ENCODE data around the gene IL21R. TPM values are rescaled to one million over a fixed set of nuclear protein-coding genes. Genes with fewer than 3 reads are reported as not detected.
A peak's percentile ranks its signal among the peaks of the same experiment; 100 is the strongest.

The IL21R gene
- total and polyA plus RNA-seq, 9 of the 15 experiments (the other 6 are each of a cell fraction or from before 2014, with no cell fraction given) = 0.04 to 0.34 (median 0.18) TPM; not detected in 1

GRCh38 chr16:27355610-27356009 lies 46.4 kb upstream of the IL21R start (continued):
- no peak for TF ChIP-seq ZNF518B (CRISPR knock-in tag; IDR thresholded peaks at IDR 0.05)
- 0 out of 2 replicates have a peak, but pooled peaks have one; percentile 16 for TF ChIP-seq L3MBTL2 (IDR thresholded peaks at IDR 0.05)
- TF ChIP-seq NR1H2 (CRISPR knock-in tag; IDR thresholded peaks at IDR 0.05) = no peak
- no peak for TF ChIP-seq U2AF2 (optimal IDR thresholded peaks at IDR 0.05; ENCODE audit: low read depth, low read length)
- no peak for TF ChIP-seq SREBF1 (IDR thresholded peaks at IDR 0.05; ENCODE audit: borderline replicate concordance, low read depth, low read length)
- no peak for TF ChIP-seq RREB1 (CRISPR knock-in tag; IDR thresholded peaks at IDR 0.05)
- TF ChIP-seq KLF13 (tag; IDR thresholded peaks at IDR 0.05; ENCODE audit: borderline replicate concordance, low read depth) = no peak
- TF ChIP-seq RAD21 (CRISPR knock-in tag; conservative IDR thresholded peaks at IDR 0.05 in 1 of 2, IDR thresholded peaks at IDR 0.05 in 1 of 2) = peak; percentile 37 to 73; a peak in 3 of 4 replicates
- TF ChIP-seq THRA (IDR thresholded peaks at IDR 0.05) = no peak
- TF ChIP-seq NCOA4 (IDR thresholded peaks at IDR 0.05; ENCODE audit: partially characterized antibody) = no peak
- peak; percentile 83 for TF ChIP-seq MAFK (IDR thresholded peaks at IDR 0.05; ENCODE audit: low read length)
- TF ChIP-seq ZBTB7A (IDR thresholded peaks at IDR 0.05; ENCODE audit: borderline replicate concordance, control insufficient read depth, low read depth, low read length) = peak; percentile 27; the same call in 1 of the 2 replicates
- TF ChIP-seq RBM15 (IDR thresholded peaks at IDR 0.05; ENCODE audit: insufficient read depth, low read length) = no peak
- TF ChIP-seq RNF219 (CRISPR knock-in tag; IDR thresholded peaks at IDR 0.05) = no peak
- TF ChIP-seq ELF2 (CRISPR knock-in tag; IDR thresholded peaks at IDR 0.05) = no peak
